SK-N-SH treated with all-trans-retinoic acid at 6 μM for 48 hours (cell line): ENCODE measurements around the gene PMS1.

Source experiments
- ESRRG ChIP-seq: fragments of 250-450 bp; sonication (Bioruptor Pico); IDR thresholded peaks from 2 replicates; pipeline ENCODE4 v1.6.1; 2021; ENCODE audit warnings: mild to moderate bottlenecking
- TF ChIP-seq, protein P1 (sequence below): fragments of 250-450 bp; sonication (Bioruptor Pico); IDR thresholded peaks from 2 replicates; pipeline ENCODE4 v1.8.0; 2020; ENCODE audit warnings: mild to moderate bottlenecking, moderate library complexity, borderline replicate concordance

GRCh38 chr2:189900726-189901125 is 116.5 kb downstream of the PMS1 start:
- TF ChIP-seq, protein P1, sequence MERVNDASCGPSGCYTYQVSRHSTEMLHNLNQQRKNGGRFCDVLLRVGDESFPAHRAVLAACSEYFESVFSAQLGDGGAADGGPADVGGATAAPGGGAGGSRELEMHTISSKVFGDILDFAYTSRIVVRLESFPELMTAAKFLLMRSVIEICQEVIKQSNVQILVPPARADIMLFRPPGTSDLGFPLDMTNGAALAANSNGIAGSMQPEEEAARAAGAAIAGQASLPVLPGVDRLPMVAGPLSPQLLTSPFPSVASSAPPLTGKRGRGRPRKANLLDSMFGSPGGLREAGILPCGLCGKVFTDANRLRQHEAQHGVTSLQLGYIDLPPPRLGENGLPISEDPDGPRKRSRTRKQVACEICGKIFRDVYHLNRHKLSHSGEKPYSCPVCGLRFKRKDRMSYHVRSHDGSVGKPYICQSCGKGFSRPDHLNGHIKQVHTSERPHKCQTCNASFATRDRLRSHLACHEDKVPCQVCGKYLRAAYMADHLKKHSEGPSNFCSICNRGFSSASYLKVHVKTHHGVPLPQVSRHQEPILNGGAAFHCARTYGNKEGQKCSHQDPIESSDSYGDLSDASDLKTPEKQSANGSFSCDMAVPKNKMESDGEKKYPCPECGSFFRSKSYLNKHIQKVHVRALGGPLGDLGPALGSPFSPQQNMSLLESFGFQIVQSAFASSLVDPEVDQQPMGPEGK = no peak
- no peak for TF ChIP-seq ESRRG (CRISPR knock-in tag)
